Testis (tissue), 3 donors: ENCODE results near the gene DYNC1I1. TPM values are rescaled to one million over a fixed set of nuclear protein-coding genes. Genes with fewer than 3 reads are reported as not detected.

Experiments
- DNase-seq: peaks from one replicate; pipeline ENCODE4 v3.0.0-alpha.2; 2019
- H3K27ac ChIP-seq, 2 donors: fragments of 200-600 bp; sonication (generic); one replicate each; pipeline ENCODE4 v1.5.1; 2019
- H3K27me3 ChIP-seq: fragments of 200-600 bp; sonication (generic); one replicate; pipeline ENCODE4 v1.5.1; 2019
- H3K36me3 ChIP-seq: fragments of 200-600 bp; sonication (generic); one replicate; pipeline ENCODE4 v1.5.1; 2017; ENCODE audit warnings: low read depth; ENCODE audit errors: missing control alignments
- H3K4me1 ChIP-seq: fragments of 200-600 bp; sonication (generic); one replicate; pipeline ENCODE4 v1.5.1; 2019
- H3K4me3 ChIP-seq, 2 donors: fragments of 200-600 bp; sonication (generic); one replicate each; pipeline ENCODE4 v1.5.1; 2017 to 2019
- H3K9me3 ChIP-seq: fragments of 200-600 bp; sonication (generic); one replicate; pipeline ENCODE4 v1.5.1; 2017
- POLR2A ChIP-seq: fragments of 450-650 bp; IDR thresholded peaks from one replicate; pipeline ENCODE4 v1.6.1; 2017; ENCODE audit warnings: antibody characterized with exemption, mild to moderate bottlenecking, moderate library complexity
- whole genome bisulfite sequencing, 2 donors: methylation state at CpG; one replicate each; pipeline ENCODE4 v1.1.5; 2018; 5-methylcytosine and 5-hydroxymethylcytosine counted together
- intact Hi-C: fragments of 100-400 bp; cut with DNase I; formaldehyde crosslinking; loops from one replicate; pipeline ENCODE4 v1.15.1; 2023; ENCODE audit warnings: low total_unique reads
- polyA plus RNA-seq: library from polyadenylated mRNA; stranded (reverse); fragments of 350-450 nt; fragmentation: Illumina TruSeq; extraction: RNeasy Lipid Tissue Mini Kit (QIAGEN cat#74804); gene quantifications from one replicate; pipeline ENCODE4 v1.2.3, GENCODE V29; 2014; ENCODE audit warnings: low read depth, low replicate concordance; ENCODE audit not compliant: insufficient read depth
- total RNA-seq, 2 donors: library from RNA; depleted of rRNA; stranded (reverse); fragments of >200 nt; gene quantifications; one replicate each; pipeline ENCODE4 v1.2.3, GENCODE V29; 2016
- TF ChIP-seq, protein P1 (sequence below), 3 experiments: fragments of 450-650 bp in 2 of 3; fragments of 200-600 bp in 1 of 3; sonication (generic) in 1 of 3; IDR thresholded peaks; one replicate each; pipeline ENCODE4 v1.5.1; 2016 to 2019; ENCODE audit warnings: antibody characterized with exemption in 3 of 3, mild to moderate bottlenecking in 2 of 3, moderate library complexity in 1 of 3

DYNC1I1 gene
- total and polyA plus RNA-seq, 3 donors from 2014 or later, result 3.7 to 7.1 (median 5.0) TPM

DNA sequence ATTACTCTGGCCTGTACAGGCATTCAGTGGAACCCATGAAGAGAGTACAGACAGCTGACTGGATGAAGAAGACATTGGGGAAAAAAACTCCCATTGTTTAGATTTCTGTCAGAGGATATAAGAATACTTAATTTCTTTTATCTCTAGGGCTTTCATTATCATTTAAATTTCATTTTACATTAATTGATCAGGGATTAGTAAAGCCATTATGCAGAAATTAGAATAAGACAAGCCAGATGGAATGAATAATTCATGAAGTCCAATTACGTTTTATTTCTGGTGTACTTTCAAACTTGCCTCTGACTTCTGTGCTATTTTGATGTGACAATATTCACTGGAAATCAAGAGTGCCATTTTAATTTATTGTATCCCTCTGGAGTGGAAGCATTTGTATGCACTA, 302.5 kb downstream of the DYNC1I1 start:
- DNase-seq, result no peak
- TF ChIP-seq, protein P1, sequence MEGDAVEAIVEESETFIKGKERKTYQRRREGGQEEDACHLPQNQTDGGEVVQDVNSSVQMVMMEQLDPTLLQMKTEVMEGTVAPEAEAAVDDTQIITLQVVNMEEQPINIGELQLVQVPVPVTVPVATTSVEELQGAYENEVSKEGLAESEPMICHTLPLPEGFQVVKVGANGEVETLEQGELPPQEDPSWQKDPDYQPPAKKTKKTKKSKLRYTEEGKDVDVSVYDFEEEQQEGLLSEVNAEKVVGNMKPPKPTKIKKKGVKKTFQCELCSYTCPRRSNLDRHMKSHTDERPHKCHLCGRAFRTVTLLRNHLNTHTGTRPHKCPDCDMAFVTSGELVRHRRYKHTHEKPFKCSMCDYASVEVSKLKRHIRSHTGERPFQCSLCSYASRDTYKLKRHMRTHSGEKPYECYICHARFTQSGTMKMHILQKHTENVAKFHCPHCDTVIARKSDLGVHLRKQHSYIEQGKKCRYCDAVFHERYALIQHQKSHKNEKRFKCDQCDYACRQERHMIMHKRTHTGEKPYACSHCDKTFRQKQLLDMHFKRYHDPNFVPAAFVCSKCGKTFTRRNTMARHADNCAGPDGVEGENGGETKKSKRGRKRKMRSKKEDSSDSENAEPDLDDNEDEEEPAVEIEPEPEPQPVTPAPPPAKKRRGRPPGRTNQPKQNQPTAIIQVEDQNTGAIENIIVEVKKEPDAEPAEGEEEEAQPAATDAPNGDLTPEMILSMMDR (IDR thresholded peaks at IDR 0.05), result no peak
- TF ChIP-seq POLR2A, result no peak
- Histone ChIP-seq H3K36me3 (no peaks in the 10 kb centered on the region), H3K27ac (no peak overlapping the region), H3K27me3 (no peaks in the 10 kb centered on the region), H3K4me3 (no peak overlapping the region), H3K4me1 (no peaks in the 10 kb centered on the region), H3K9me3 (no peaks in the 10 kb centered on the region)
- intact Hi-C loops, result no loop called here
- 39 to 56% methylated on average over 1 of the region's 1 CpG for WGBS, 2 donors

GRCh38 chr7:96075510-96076349, 303.4 kb downstream of the DYNC1I1 start:
- intact Hi-C loops, result no loop called here
- DNase-seq, result peak; percentile 80
- Histone ChIP-seq H3K4me1 (no peaks in the 10 kb centered on the region), H3K4me3 (peak overlapping the region; percentile 42 to 63), H3K27me3 (no peaks in the 10 kb centered on the region), H3K36me3 (no peaks in the 10 kb centered on the region), H3K27ac (no peak overlapping the region), H3K9me3 (no peaks in the 10 kb centered on the region)
- WGBS, 2 donors, result 1% methylated on average over 35 to 47 of the region's 47 CpGs
- TF ChIP-seq, protein P1 (IDR thresholded peaks at IDR 0.05), result peak; percentile 39 to 74 (median 63)
- TF ChIP-seq POLR2A, result no peak

- 17 to 21% methylated on average over 10 of the region's 10 CpGs for WGBS, 2 donors
- no peaks in the 10 kb centered on the region for H3K36me3 ChIP-seq
- H3K27ac ChIP-seq, result no peak overlapping the region
- H3K4me1 ChIP-seq, result no peaks in the 10 kb centered on the region
- no peaks in the 10 kb centered on the region for H3K9me3 ChIP-seq
- no peaks in the 10 kb centered on the region for H3K27me3 ChIP-seq
- H3K4me3 ChIP-seq, result peak overlapping the region; percentile 42 to 63
- intact Hi-C loops, result no loop called here
- TF ChIP-seq, protein P1 (IDR thresholded peaks at IDR 0.05), result no peak
- TF ChIP-seq POLR2A, result no peak
- DNase-seq, result no peak
Measured at GRCh38 chr7:96076350-96076707, 304.0 kb downstream of the DYNC1I1 start.

DNA sequence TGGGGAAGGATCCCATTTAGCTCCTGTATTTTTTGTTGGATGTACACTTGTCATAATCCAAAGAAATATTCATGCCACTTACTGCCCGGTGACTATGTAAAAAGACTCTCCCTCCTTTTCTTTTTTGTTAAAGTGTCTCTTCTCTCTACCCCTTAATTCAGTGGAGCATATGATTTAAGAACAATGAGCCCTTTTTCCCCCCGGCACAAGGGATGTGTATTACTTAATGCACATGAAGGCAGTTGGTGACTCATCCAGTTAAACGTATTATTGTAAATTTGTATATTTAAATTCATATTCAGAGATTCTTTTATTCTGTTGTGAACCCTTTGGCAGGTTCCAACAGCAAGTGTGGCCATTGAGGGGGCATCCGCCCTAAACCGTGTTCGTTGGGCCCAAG, 307.7 kb downstream of the DYNC1I1 start:
- intact Hi-C loops, result no loop called here
- H3K4me3 ChIP-seq, result no peak overlapping the region
- no peak overlapping the region for H3K27ac ChIP-seq
- H3K27me3 ChIP-seq, result no peaks in the 10 kb centered on the region
- no peaks in the 10 kb centered on the region for H3K4me1 ChIP-seq
- no peak for DNase-seq
- no peaks in the 10 kb centered on the region for H3K9me3 ChIP-seq
- TF ChIP-seq POLR2A, result no peak
- TF ChIP-seq, protein P1 (IDR thresholded peaks at IDR 0.05), result no peak
- no peaks in the 10 kb centered on the region for H3K36me3 ChIP-seq
- WGBS, 2 donors, result 80 to 82% methylated on average over 6 of the region's 6 CpGs
